GM18907 (cell line): Measurements from ENCODE around the gene RBFOX2.
"Not testable (repeated sequence)": the region's sequence is repeated elsewhere in the genome, so short reads cannot be mapped to it uniquely, and the experiment has no call there.

Experiments used
- ATAC-seq: cut with Tn5 transposase; IDR thresholded peaks from one replicate; pipeline ENCODE4 v1.9.1; 2021; ENCODE audit warnings: mild to moderate bottlenecking, moderate library complexity; ENCODE audit not compliant: unreplicated experiment

RBFOX2 gene

DNA sequence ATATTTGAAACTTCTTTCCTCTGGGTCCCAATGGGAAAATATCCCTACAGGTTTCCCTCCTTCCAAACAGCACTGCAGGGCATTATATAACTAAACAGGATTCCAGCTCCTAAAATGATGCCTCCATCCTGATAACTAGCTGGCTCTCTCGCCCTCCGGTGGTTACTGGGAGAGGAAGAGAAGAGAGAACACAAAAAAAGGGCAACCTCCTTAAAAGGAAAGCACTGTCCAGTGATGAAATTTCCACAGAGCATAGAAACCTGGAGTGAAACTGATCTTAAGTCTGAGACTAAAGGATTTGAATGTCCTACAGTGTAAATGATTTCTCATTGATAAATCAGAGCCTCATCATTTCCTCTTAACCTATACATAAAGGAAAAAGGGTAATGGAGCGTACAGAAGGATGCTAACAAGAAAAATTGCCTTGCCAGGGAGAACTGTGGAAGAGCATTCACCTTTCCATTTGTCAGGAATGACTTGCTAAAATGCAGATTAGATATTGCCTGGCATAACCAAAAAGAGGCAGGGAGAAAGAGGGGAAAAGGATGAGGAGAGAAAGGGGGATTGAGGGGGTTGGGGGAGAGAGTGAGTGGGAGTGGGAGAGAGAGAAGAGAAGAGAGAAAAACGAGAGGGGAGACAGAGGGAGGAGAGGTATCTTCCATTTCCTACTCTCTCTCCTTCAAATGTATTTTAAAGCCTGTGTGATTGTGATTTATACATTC lies 189.6 kb downstream of the RBFOX2 start:
- ATAC-seq, result no peak

DNA sequence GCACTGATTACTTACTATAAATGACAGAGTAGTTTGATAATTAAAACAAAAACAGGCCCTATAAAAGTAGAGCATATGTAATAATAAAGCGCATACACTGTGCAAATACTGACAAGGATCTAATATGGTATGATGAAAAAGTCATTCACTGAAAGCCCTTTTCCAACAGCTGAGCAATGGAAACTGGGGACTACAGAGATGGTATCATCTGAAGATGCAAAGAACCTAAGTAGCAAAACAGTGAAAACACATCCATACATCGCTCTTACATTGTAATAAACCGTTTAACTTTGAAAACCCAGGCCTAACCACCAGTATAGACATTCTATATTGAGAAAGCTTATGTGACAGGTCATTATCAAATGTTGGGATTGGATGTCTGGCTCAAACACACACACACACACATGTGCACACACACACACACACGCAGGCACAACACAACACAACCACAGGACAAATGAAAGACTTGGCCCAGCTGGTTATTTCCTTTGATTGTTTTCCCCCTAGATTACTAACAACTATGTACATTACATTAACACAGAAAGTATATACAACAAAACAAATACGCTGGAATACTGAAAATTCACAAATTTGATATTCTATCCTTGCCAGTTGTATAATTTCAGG lies 191.4 kb downstream of the RBFOX2 start:
- ATAC-seq, result no peak

DNA sequence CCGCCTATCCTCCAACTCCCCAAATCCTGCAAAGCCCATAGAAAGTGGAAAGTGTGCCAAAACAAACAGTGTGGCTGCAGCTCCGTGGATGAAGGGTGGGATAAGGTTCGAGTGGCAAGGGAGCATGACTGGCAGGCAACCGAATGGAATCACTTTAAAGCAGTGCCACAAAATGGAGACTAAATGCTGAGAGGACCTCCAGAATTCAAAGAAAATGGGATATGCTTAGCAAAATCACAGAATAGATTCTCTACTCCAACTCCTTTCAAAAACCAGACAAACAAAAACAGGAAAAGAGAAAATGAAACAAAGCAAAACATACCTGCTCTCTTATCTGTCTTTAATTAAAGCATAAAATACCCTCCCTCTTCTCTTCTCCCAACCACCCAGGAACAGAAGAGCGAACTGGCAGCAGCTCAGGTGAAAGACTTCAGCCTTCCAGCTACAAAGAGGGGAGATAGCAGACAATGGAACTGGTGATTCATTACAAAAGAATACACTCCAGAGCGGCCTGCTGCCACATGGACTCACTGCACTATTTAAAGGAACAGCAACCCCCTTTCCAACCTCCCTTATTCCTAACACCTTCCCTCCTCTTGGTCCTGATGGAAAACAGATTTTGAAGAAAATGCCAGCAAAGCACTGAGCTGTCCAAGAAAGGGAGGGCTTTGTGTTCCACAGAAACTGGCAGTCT lies 192.5 kb downstream of the RBFOX2 start:
- no peak for ATAC-seq

GRCh38 chr22:35835267-35835997 lies 193.2 kb downstream of the RBFOX2 start:
- ATAC-seq, result no peak

- ATAC-seq, result no peak
These were observed 194.6 kb downstream of the RBFOX2 start for GRCh38 chr22:35834061-35834460.

- ATAC-seq, result no peak
These were observed 198.3 kb downstream of the RBFOX2 start for GRCh38 chr22:35830305-35830704.

- no peak for ATAC-seq
These were observed 204.4 kb downstream of the RBFOX2 start for GRCh38 chr22:35824256-35824655.

DNA sequence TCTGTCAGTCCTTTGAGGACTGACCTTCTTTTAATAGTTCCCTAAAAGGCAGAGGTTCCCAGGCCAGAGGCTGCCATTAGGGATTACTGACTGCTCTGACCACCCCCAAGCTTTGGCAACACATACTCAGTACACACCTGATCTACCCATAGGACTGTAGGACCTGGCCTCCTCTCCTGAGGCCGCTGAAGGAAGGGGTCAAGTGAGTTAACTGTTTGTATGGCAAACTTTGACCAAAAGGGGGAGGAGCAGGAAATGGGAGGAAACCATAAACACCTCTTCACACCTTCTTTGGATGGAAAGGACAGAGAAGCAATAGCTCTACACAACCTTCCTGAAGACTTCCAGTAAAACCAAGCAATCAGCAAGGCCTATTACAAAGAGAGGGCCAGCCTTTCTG lies 207.0 kb downstream of the RBFOX2 start:
- ATAC-seq, result no peak

DNA sequence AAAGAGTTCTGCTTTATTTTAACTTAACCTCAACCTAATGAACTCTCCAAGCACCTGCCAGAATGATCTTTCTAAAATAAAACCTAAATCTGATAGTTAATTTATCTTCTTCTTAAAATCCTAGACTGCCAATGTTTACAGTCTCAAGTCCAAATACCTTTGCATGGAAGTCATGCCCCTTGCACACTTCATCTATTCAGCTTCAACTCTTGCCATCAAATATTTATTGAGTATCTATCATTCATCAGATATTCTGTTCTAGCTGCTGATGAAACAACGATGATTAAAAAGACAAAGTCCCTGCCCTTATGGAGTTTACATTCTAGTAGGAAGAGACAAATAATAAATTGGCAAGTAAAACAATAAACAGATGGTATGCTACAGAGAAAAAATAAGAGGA lies 209.2 kb downstream of the RBFOX2 start:
- no peak for ATAC-seq

DNA sequence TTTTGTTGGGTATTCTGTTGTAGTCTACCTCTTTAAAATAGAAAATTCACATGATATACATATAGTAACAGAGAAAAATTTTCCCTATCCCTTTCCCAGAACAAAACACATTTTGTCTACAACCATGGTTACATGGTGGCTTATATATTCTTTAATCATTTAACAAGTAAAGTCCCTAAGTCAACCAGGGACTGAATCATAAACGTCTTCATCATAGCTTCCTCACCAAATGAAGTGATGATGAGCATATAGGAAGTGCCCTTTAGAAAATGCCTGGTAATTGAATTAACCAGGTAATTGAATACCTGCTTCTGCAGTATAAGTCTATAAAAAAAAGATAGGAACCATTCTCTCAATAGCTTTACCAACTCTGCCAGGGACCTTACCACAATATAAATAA lies 209.7 kb downstream of the RBFOX2 start:
- ATAC-seq, result no peak

DNA sequence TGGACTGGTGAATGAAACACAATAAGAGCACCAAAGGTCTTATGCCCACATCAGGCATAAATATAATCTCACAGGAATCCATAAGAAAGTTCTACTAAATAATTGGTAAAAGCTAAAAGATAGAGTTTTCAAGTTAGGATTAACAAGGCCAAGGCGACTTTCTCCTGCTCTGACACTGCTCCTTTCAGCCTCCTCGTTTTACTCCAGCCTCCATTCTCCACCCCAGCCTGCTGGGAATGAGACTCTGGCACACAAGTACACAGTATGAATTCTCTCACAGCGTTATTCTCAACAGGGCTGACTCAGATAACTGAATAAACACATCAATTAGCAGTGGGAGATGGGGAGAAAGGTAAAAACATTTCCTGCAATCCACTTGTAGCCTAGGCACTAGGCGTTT lies 216.0 kb downstream of the RBFOX2 start:
- ATAC-seq, result no peak

- no peak for ATAC-seq
These were observed 217.0 kb downstream of the RBFOX2 start for GRCh38 chr22:35811670-35812069.

DNA sequence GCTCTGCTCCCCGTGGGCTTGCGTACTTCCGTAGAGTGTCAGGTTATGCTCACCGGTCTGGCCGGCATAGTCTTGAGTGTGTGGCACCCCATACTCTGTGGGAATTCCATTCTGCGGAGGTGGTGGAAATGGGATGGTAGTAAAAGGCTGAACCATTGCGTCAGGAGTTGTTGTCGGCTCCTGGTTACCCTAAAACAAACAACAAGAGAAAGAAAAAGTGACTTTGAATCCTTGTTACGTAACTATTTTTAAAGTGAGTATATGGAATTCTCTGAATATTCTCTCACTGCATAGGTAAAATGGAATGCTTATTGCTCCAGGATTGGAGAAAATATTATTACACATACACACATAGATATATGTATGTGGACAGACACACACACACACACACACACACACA lies 218.8 kb downstream of the RBFOX2 start:
- no peak for ATAC-seq

DNA sequence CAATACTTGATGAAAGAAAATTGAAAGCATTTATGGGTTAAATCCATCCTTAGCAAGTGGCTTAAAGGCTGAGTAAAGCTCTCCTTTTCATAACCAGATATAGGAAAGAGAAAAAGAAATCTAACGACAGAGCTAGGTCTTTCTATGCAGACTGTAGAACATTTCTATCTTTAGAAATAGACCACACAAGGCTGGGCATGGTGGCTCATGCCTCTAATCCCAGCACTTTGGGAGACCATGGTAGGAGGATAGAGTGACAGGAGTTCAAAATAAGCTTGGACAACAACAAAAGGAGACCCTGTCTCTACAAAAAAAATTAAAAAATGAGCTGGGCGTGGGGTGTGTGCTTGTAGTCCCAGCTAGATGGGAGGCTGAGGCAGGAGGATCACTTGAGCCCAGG lies 220.2 kb downstream of the RBFOX2 start:
- ATAC-seq, result no peak

DNA sequence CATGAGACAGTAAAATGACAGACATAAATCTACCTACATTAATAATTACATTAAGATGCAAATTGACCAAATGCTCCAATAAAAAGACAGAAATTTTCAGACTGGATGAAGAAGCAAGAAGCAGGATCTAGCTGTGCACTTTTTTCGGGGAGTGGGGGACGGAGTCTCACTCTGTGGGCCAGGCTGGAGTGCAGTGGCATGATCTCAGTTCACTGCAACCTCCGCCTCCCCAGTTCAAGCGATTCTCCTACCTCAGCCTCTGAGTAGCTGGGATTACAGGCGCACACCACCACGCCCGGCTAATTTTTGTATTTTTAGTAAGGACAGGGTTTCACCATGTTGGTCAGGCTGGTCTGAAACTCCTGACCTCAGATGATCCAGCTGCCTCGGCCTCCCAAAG lies 222.0 kb downstream of the RBFOX2 start:
- ATAC-seq, result not testable (repeated sequence)

GRCh38 chr22:35805466-35805865 lies 223.2 kb downstream of the RBFOX2 start:
- ATAC-seq, result no peak

DNA sequence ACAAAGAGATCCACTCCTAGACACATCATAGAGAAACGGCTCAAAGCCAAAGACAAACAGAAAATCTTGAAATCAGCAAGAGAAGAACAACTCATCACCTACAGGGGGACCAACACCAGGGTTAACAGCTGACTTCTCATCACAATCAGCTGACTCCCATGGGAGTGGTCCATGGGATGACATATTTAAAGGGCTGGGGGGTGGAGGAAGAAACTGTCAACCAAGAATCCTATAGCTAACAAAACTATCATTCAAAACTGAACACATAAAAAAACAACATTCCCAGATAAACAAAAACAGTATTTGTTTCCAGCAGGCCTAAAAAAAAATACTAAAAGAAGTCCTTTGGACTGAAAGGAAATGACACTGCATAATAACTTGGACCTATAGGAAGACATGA lies 224.2 kb downstream of the RBFOX2 start:
- ATAC-seq, result no peak

DNA sequence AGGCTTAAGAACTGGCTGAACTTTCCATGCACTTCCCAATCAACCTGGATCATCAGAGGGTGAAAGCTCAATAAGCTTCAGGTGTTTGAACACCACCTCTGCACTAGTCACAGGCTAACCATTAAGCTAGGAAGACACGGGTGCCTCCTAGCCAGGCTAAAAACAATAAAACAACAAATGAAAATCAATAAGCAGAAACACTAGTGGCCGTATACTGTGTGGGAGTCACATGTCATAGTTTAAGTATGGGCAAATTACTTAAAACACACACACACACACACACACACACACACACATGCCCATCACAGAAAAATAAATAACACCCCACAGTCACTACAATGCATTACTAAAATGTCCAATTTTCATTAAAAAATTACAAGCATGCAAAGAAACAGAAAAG lies 225.7 kb downstream of the RBFOX2 start:
- ATAC-seq, result no peak

DNA sequence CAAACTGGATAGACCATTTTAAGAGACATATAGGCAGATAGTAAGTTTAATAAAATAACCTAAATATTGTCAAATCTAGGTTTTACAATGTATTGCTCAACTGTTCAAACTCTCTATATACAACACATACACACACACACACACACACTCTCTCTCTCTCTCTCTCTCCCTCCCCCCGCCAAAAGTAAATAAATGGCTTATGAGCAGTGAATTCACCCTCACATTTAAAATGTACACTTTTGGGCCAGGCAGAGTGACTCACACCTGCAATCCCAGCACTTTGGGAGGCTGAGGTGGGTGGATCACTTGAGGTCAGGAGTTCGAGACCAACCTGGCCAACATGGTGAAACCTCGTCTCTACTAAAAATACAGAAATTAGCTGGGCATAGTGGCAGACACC lies 227.3 kb downstream of the RBFOX2 start:
- ATAC-seq, result not testable (repeated sequence)

DNA sequence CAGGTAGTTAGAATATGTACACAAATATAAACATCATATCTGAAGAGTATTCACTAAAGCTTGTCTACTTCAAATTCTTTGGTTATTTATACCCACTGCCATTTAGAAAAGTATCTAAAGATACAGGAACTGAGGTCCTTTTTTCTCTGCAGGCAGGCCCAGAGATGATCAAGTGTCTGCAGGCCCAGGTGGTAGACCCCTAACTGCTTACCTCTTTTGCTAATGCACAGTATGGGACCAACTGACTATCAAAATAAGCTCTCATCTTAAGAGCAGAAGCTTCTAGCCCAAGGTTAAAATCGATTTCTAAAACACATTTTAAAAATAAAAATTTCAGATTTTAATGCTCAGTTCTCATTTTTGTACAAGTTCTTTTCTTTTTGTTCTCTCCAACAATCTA lies 229.5 kb downstream of the RBFOX2 start:
- ATAC-seq, result no peak

DNA sequence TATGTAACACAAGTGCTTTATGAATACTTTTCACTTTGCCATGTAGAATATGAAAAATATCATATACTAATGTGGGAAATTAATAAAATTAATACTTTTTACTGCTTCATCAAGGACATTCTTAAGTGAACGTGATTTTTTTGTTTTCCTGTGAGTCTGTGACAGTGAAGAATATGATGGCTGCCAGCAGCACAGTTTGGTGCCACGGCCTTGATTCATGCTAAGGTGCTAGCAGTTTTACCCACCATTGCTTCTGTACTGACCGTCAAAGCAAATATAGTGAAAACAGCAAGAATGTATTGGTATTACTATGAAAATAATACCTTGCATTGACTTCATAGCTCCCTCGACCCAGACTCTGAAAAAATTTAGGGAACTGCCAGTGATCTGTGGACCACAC lies 231.2 kb downstream of the RBFOX2 start:
- no peak for ATAC-seq

- no peak for ATAC-seq
These were observed 233.1 kb downstream of the RBFOX2 start for GRCh38 chr22:35795476-35795875.
